ENCODE measurements around the gene RNF213.

- TF ChIP-seq TSHZ1 (tag by site-specific recombination; IDR thresholded peaks at IDR 0.05; ENCODE audit: borderline replicate concordance), result no peak
- no peak for TF ChIP-seq ZSCAN30 (tag by site-specific recombination; IDR thresholded peaks at IDR 0.05)
- TF ChIP-seq ZNF692 (tag by site-specific recombination; IDR thresholded peaks at IDR 0.05), result no peak
- no peak for TF ChIP-seq ZBTB26 (tag by site-specific recombination; optimal IDR thresholded peaks at IDR 0.05)
- no peak for TF ChIP-seq ZNF302 (tag by site-specific recombination; IDR thresholded peaks at IDR 0.05; ENCODE audit: low read depth)
- TF ChIP-seq ZNF274 (IDR thresholded peaks at IDR 0.05; ENCODE audit: low read length), result no peak
- TF ChIP-seq ZNF274 (tag by site-specific recombination; IDR thresholded peaks at IDR 0.05; ENCODE audit: borderline replicate concordance), result no peak
- TF ChIP-seq ZNF677 (tag by site-specific recombination; IDR thresholded peaks at IDR 0.05), result no peak
- no peak for TF ChIP-seq REST (tag by site-specific recombination; IDR thresholded peaks at IDR 0.05)
- TF ChIP-seq CTCF (tag by site-specific recombination; IDR thresholded peaks at IDR 0.05), result no peak
- TF ChIP-seq ZNF449 (tag by site-specific recombination; IDR thresholded peaks at IDR 0.05), result no peak
- no peak for TF ChIP-seq ZNF645 (tag by site-specific recombination; IDR thresholded peaks at IDR 0.05)
Measured at GRCh38 chr17:80279895-80280294, 19.2 kb downstream of the RNF213 start.

Measured in HEK293 (cell line).